GM19239 (cell line): ENCODE measurements around the gene KATNAL1.
A peak's percentile ranks its signal among the peaks of the same experiment; 100 is the strongest.
"Not testable (repeated sequence)": the region's sequence is repeated elsewhere in the genome, so short reads cannot be mapped to it uniquely, and the experiment has no call there.

Experiments
- DNase-seq: peaks from one replicate; pipeline ENCODE4 v3.0.0; 2011; ENCODE audit warnings: low spot score; ENCODE audit not compliant: insufficient read length
- FAIRE-seq: peaks from 2 replicates; lab custom pipeline; 2011; peaks lifted over from hg19 to GRCh38; lab: Jason Lieb, UNC

KATNAL1 gene

GRCh38 chr13:30301827-30302226, 5.5 kb downstream of the KATNAL1 start:
- FAIRE-seq = no peak
- no peak for DNase-seq

GRCh38 chr13:30300596-30300995, 6.8 kb downstream of the KATNAL1 start:
- FAIRE-seq (peak; percentile 23), DNase-seq (no peak)

GRCh38 chr13:30299786-30300185, 7.6 kb downstream of the KATNAL1 start:
- DNase-seq (no peak), FAIRE-seq (peak; percentile 8)

- DNase-seq (no peak), FAIRE-seq (no peak)
These were observed 12.2 kb downstream of the KATNAL1 start for GRCh38 chr13:30295116-30295515.

- FAIRE-seq = peak; percentile 21
- DNase-seq = no peak
These were observed 13.3 kb downstream of the KATNAL1 start for GRCh38 chr13:30294004-30294403.

GRCh38 chr13:30292325-30292724, 15.0 kb downstream of the KATNAL1 start:
- DNase-seq (no peak), FAIRE-seq (no peak)

- DNase-seq = no peak
- FAIRE-seq = no peak
These were observed 16.4 kb downstream of the KATNAL1 start for GRCh38 chr13:30290812-30291436.

GRCh38 chr13:30289533-30289932, 17.8 kb downstream of the KATNAL1 start:
- DNase-seq (no peak), FAIRE-seq (no peak)

- DNase-seq, FAIRE-seq: not testable (repeated sequence)
These were observed 21.3 kb downstream of the KATNAL1 start for GRCh38 chr13:30286059-30286458.

- peak; percentile 71 for FAIRE-seq
- DNase-seq = no peak
These were observed 31.2 kb downstream of the KATNAL1 start for GRCh38 chr13:30276178-30276577.

GRCh38 chr13:30274083-30274482, 33.3 kb downstream of the KATNAL1 start:
- DNase-seq (no peak), FAIRE-seq (no peak)

GRCh38 chr13:30270035-30270434, 37.3 kb downstream of the KATNAL1 start:
- not testable (repeated sequence) for DNase-seq, FAIRE-seq

GRCh38 chr13:30268673-30269072, 38.7 kb downstream of the KATNAL1 start:
- DNase-seq = no peak
- FAIRE-seq = no peak

GRCh38 chr13:30266756-30267155, 40.6 kb downstream of the KATNAL1 start:
- FAIRE-seq = no peak

GRCh38 chr13:30259149-30259733, 48.1 kb downstream of the KATNAL1 start:
- DNase-seq, FAIRE-seq: not testable (repeated sequence)

More at GRCh38 chr13:30266756-30267155, 40.6 kb downstream of the KATNAL1 start:
- no peak for DNase-seq

- DNase-seq (no peak), FAIRE-seq (peak; percentile 86)
These were observed 49.8 kb downstream of the KATNAL1 start for GRCh38 chr13:30257468-30258099.

- FAIRE-seq = no peak
- no peak for DNase-seq
These were observed 50.5 kb downstream of the KATNAL1 start for GRCh38 chr13:30256713-30257467.

GRCh38 chr13:30255696-30256095, 51.7 kb downstream of the KATNAL1 start:
- DNase-seq = no peak
- no peak for FAIRE-seq

- FAIRE-seq (no peak), DNase-seq (no peak)
These were observed 53.5 kb downstream of the KATNAL1 start for GRCh38 chr13:30253830-30254229.

- FAIRE-seq (no peak), DNase-seq (no peak)
These were observed 59.9 kb downstream of the KATNAL1 start for GRCh38 chr13:30247406-30247805.

- FAIRE-seq = peak; percentile 85
- no peak for DNase-seq
These were observed 65.8 kb downstream of the KATNAL1 start for GRCh38 chr13:30241532-30241931.
